Left lung (tissue), 10 donors: ENCODE data around the gene COL4A4. TPM values are rescaled to one million over a fixed set of nuclear protein-coding genes. Genes with fewer than 3 reads are reported as not detected.

Experiments
- ATAC-seq: fragments of 200-7000 bp; cut with Tn5 transposase; one replicate; pipeline ENCODE4 v1.9.1; 2020; ENCODE audit warnings: moderate library complexity
- DNase-seq, 4 donors: peaks; one replicate each; pipeline ENCODE4 v3.0.0-alpha.2; 2013 to 2020
- H3K27ac ChIP-seq, 2 donors: fragments of 200-600 bp; sonication (generic) in 1 of 2; one replicate each; pipeline versions ENCODE4 v1.5.0 to v1.8.0; 2020 to 2021
- H3K27me3 ChIP-seq, 2 donors: fragments of 200-600 bp; sonication (generic) in 1 of 2; one replicate each; pipeline versions ENCODE4 v1.5.0 to v1.8.0; 2020 to 2021
- H3K36me3 ChIP-seq, 2 donors: fragments of 200-600 bp; sonication (generic) in 1 of 2; one replicate each; pipeline versions ENCODE4 v1.5.0 to v1.8.0; 2020 to 2021
- H3K4me1 ChIP-seq, 2 donors: fragments of 200-600 bp; one replicate each; pipeline ENCODE4 v1.8.0; 2021
- H3K4me3 ChIP-seq, 2 donors: fragments of 200-600 bp; sonication (generic) in 1 of 2; one replicate each; pipeline versions ENCODE4 v1.5.0 to v1.8.0; 2020 to 2021; ENCODE audit warnings: mild to moderate bottlenecking in 1 of 2
- H3K9me3 ChIP-seq, 2 donors: fragments of 200-600 bp; sonication (generic) in 1 of 2; one replicate each; pipeline versions ENCODE4 v1.5.0 to v1.8.0; 2020 to 2021
- CTCF ChIP-seq, 2 donors: fragments of 200-600 bp; sonication (generic) in 1 of 2; IDR thresholded peaks; one replicate each; pipeline versions ENCODE4 v1.5.0 to v1.8.0; 2021; ENCODE audit warnings: antibody characterized with exemption in 2 of 2
- intact Hi-C, 2 donors: fragments of 100-400 bp; cut with DNase I; formaldehyde crosslinking; loops; one replicate each; pipeline versions ENCODE4 v1.11.2 to v1.14.2; 2022
- polyA plus RNA-seq, 6 donors: library from polyadenylated mRNA; unstranded; fragments of 120-200 nt; gene quantifications; one replicate each; pipeline ENCODE4 v1.2.1, GENCODE V29; 2013; ENCODE audit not compliant: insufficient read length in 6 of 6
- total RNA-seq, 2 donors: library from RNA; stranded (reverse); fragmentation: NEBNext Ultra II Directional; extraction: Animal tissue kit (Norgen Biotek cat#: 25700); gene quantifications; one replicate each; pipeline ENCODE4 v1.2.1, GENCODE V29; 2021
- donor health status: DM: no; HTN: yes; CAD: no.
- donor health status: DM: no; HTN: no; CAD: no.

Gene COL4A4
- total and polyA plus RNA-seq, 8 donors: 5.4 to 51.2 (median 10.2) TPM

GRCh38 chr2:227035711-227036367 is 128.2 kb downstream of the COL4A4 start:
- ATAC-seq (no peak), DNase-seq (no peak)
- Histone ChIP-seq H3K4me3 (no peak overlapping the region), H3K4me1 (no peaks in the 10 kb centered on the region), H3K27ac (no peak overlapping the region), H3K9me3 (no peaks in the 10 kb centered on the region), H3K36me3 (no peaks in the 10 kb centered on the region), H3K27me3 (peaks cover 0 to 7% of the 10 kb centered on the region in 2 donors)
- intact Hi-C loops: no loop called here
- no peak for TF ChIP-seq CTCF (IDR thresholded peaks at IDR 0.05)

GRCh38 chr2:227033471-227034148 is 130.4 kb downstream of the COL4A4 start:
- intact Hi-C loops: no loop called here

GRCh38 chr2:227031379-227031778 is 132.6 kb downstream of the COL4A4 start:
- no peak for ATAC-seq
- no peak for TF ChIP-seq CTCF (IDR thresholded peaks at IDR 0.05)
- DNase-seq: no peak
- H3K9me3 ChIP-seq: no peaks in the 10 kb centered on the region
- H3K27me3 ChIP-seq: peaks cover 0 to 6% of the 10 kb centered on the region in 2 donors
- H3K36me3 ChIP-seq: no peaks in the 10 kb centered on the region
- no peak overlapping the region for H3K27ac ChIP-seq
- no peaks in the 10 kb centered on the region for H3K4me1 ChIP-seq
- no peak overlapping the region for H3K4me3 ChIP-seq
- intact Hi-C loops: no loop called here

More at GRCh38 chr2:227033471-227034148, 130.4 kb downstream of the COL4A4 start:
- ATAC-seq: peak; percentile 61
- peak in 1 of 2 donors; percentile 28 for TF ChIP-seq CTCF (IDR thresholded peaks at IDR 0.05)
- no peak overlapping the region for H3K4me3 ChIP-seq
- no peak overlapping the region for H3K27ac ChIP-seq
- no peaks in the 10 kb centered on the region for H3K9me3 ChIP-seq
- H3K27me3 ChIP-seq: peaks cover 0 to 7% of the 10 kb centered on the region in 2 donors
- no peaks in the 10 kb centered on the region for H3K4me1 ChIP-seq
- DNase-seq: peak in 2 of 4 donors; percentile 54 to 60
- no peaks in the 10 kb centered on the region for H3K36me3 ChIP-seq

DNA sequence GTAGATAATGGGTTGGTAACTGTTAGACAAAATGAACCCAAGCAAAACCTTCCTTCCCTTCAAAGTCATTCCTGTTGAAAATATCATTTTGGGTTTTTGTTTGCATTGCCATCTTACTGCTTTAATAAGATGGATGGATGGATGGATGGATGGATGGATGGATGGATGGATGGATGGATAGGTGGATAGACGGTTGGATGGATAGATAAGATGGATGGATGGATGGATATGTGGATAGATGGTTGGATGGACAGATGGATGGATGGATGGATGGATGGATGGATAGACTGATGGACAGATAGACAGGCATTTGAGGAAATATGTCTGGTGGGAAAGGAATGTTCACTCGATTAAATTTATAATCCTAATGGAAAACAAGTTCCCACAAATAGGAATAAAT is 133.2 kb downstream of the COL4A4 start:
- Histone ChIP-seq H3K9me3 (no peaks in the 10 kb centered on the region), H3K27ac (no peak overlapping the region), H3K27me3 (peaks cover 0 to under 1% of the 10 kb centered on the region in 2 donors), H3K4me3 (no peak overlapping the region), H3K4me1 (no peaks in the 10 kb centered on the region), H3K36me3 (no peaks in the 10 kb centered on the region)
- TF ChIP-seq CTCF (IDR thresholded peaks at IDR 0.05): no peak
- ATAC-seq: no peak
- intact Hi-C loops: no loop called here
- DNase-seq: no peak

DNA sequence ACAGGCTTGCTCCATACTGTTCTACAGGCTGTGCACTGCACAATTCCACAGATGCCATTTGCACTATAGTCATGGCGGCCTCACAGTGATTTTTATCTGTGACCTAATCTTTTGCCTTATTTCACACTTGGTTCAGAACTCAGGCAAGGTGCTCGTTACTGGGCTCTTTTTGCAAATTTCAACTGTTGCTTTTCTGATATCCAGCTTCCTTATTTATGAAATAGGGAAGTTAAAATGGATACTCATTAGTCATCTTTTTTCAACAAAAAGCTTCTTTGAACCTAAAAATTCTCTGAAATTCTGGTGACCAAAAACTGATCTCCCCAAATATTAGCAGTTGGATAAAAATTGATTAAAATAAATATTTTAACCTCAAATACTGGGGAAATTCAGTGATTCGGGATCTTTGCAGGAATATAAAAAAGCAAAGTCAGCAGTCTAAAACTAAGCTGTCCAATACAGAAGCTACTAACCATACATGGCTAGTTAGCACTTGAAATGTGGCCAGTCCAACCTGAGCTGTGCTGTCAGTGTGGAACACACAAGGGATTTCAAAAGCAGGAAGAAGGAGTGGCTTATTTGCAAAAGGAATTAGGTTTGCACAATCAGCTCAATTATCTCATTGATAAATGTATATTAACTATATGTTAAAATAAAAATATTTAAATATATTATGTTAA is 134.4 kb downstream of the COL4A4 start:
- H3K4me3 ChIP-seq: no peak overlapping the region
- DNase-seq: no peak
- H3K36me3 ChIP-seq: no peaks in the 10 kb centered on the region
- no peak for TF ChIP-seq CTCF (IDR thresholded peaks at IDR 0.05)
- intact Hi-C loops: no loop called here
- H3K27me3 ChIP-seq: no peaks in the 10 kb centered on the region
- H3K27ac ChIP-seq: no peak overlapping the region
- ATAC-seq: no peak
- no peaks in the 10 kb centered on the region for H3K9me3 ChIP-seq
- H3K4me1 ChIP-seq: no peaks in the 10 kb centered on the region
